ENCODE data around the gene UBE2D2. TPM values are rescaled to one million over a fixed set of nuclear protein-coding genes. Genes with fewer than 3 reads are reported as not detected.
"Not testable (repeated sequence)": the region's sequence is repeated elsewhere in the genome, so short reads cannot be mapped to it uniquely, and the experiment has no call there.

UBE2D2 gene
- total RNA-seq, 1 donor from 2014 or later, result 57.5 TPM

- intact Hi-C loops (cut with DNase I), result no loop called here
- TF ChIP-seq POLR2A (IDR thresholded peaks at IDR 0.05) (no peak), CTCF (IDR thresholded peaks at IDR 0.05) (no peak), POLR2AphosphoS5 (IDR thresholded peaks at IDR 0.05; ENCODE audit: insufficient read depth in 1 of 2, low read depth in 1 of 2) (no peak)
These were observed 36.1 kb upstream of the UBE2D2 start for GRCh38 chr5:139524940-139525585.

GRCh38 chr5:139525586-139526308, 35.4 kb upstream of the UBE2D2 start:
- H3K27me3 ChIP-seq; intact Hi-C loops (cut with DNase I); H3K9me3 ChIP-seq; DNase-seq (ENCODE audit: extremely low spot score in 2 of 2); H3K36me3 ChIP-seq; H3K4me3 ChIP-seq; H3K4me1 ChIP-seq: not testable (repeated sequence)
- peak overlapping the region; percentile 36 for H3K27ac ChIP-seq

More at GRCh38 chr5:139524940-139525585, 36.1 kb upstream of the UBE2D2 start:
- Histone ChIP-seq H3K4me3 (no peak overlapping the region), H3K36me3 (no peaks in the 10 kb centered on the region), H3K27me3 (no peaks in the 10 kb centered on the region), H3K27ac (no peak overlapping the region), H3K9me3 (no peaks in the 10 kb centered on the region), H3K4me1 (peaks cover 3% of the 10 kb centered on the region)
- no peak for DNase-seq (ENCODE audit: extremely low spot score in 2 of 2)

GRCh38 chr5:139526309-139527089, 34.6 kb upstream of the UBE2D2 start:
- peak overlapping the region; percentile 36 for H3K27ac ChIP-seq
- H3K9me3 ChIP-seq; intact Hi-C loops (cut with DNase I); H3K27me3 ChIP-seq; DNase-seq (ENCODE audit: extremely low spot score in 2 of 2); H3K36me3 ChIP-seq; H3K4me1 ChIP-seq; H3K4me3 ChIP-seq: not testable (repeated sequence)

GRCh38 chr5:139527090-139527470, 34.1 kb upstream of the UBE2D2 start:
- intact Hi-C loops (cut with DNase I); H3K27me3 ChIP-seq; H3K4me1 ChIP-seq; H3K27ac ChIP-seq; H3K36me3 ChIP-seq; H3K4me3 ChIP-seq; H3K9me3 ChIP-seq; DNase-seq (ENCODE audit: extremely low spot score in 2 of 2): not testable (repeated sequence)

GRCh38 chr5:139527896-139528467, 33.2 kb upstream of the UBE2D2 start:
- not testable (repeated sequence) for H3K4me3 ChIP-seq, H3K27me3 ChIP-seq

GRCh38 chr5:139528695-139529094, 32.4 kb upstream of the UBE2D2 start:
- H3K36me3 ChIP-seq; DNase-seq (ENCODE audit: extremely low spot score in 2 of 2); H3K27me3 ChIP-seq; H3K9me3 ChIP-seq; H3K4me1 ChIP-seq; H3K27ac ChIP-seq; H3K4me3 ChIP-seq: not testable (repeated sequence)
- intact Hi-C loops (cut with DNase I), result loop anchor here (2.0 kb wide), 1 partner anchor 62 kb away; no protein-coding TSS in a partner anchor

More at GRCh38 chr5:139527896-139528467, 33.2 kb upstream of the UBE2D2 start:
- DNase-seq (ENCODE audit: extremely low spot score in 2 of 2); H3K27ac ChIP-seq; H3K36me3 ChIP-seq; H3K9me3 ChIP-seq; H3K4me1 ChIP-seq: not testable (repeated sequence)
- intact Hi-C loops (cut with DNase I), result loop anchor here (2.0 kb wide), 1 partner anchor 61 kb away; no protein-coding TSS in a partner anchor

- H3K27me3 ChIP-seq; H3K9me3 ChIP-seq; DNase-seq (ENCODE audit: extremely low spot score in 2 of 2); H3K4me1 ChIP-seq; H3K4me3 ChIP-seq; H3K36me3 ChIP-seq; H3K27ac ChIP-seq; intact Hi-C loops (cut with DNase I): not testable (repeated sequence)
These were observed 31.1 kb upstream of the UBE2D2 start for GRCh38 chr5:139530079-139530478.

GRCh38 chr5:139531772-139532169, 29.4 kb upstream of the UBE2D2 start:
- no peak for TF ChIP-seq CTCF (IDR thresholded peaks at IDR 0.05)
- no peak for TF ChIP-seq POLR2AphosphoS5 (IDR thresholded peaks at IDR 0.05; ENCODE audit: insufficient read depth in 1 of 2, low read depth in 1 of 2)
- TF ChIP-seq POLR2A (IDR thresholded peaks at IDR 0.05), result no peak
- no peak for DNase-seq (ENCODE audit: extremely low spot score in 2 of 2)
- H3K27ac ChIP-seq, result no peak overlapping the region
- H3K4me3 ChIP-seq, result no peak overlapping the region
- no peaks in the 10 kb centered on the region for H3K9me3 ChIP-seq
- H3K36me3 ChIP-seq, result no peaks in the 10 kb centered on the region
- intact Hi-C loops (cut with DNase I), result no loop called here
- H3K27me3 ChIP-seq, result no peaks in the 10 kb centered on the region
- no peaks in the 10 kb centered on the region for H3K4me1 ChIP-seq
